ENCODE results near the gene C19orf25. TPM values are rescaled to one million over a fixed set of nuclear protein-coding genes. Genes with fewer than 3 reads are reported as not detected.

Gene C19orf25
- polyA plus RNA-seq, 1 donor from 2014 or later = 80.2 TPM

GRCh38 chr19:1467215-1467489 lies 11.9 kb downstream of the C19orf25 start:
- TF ChIP-seq REST (IDR thresholded peaks at IDR 0.05; ENCODE audit: borderline replicate concordance) (no peak), CTCF (IDR thresholded peaks at IDR 0.05; ENCODE audit: poor library complexity, severe bottlenecking) (no peak), EP300 (conservative IDR thresholded peaks at IDR 0.05; ENCODE audit: poor library complexity, severe bottlenecking) (no peak), POLR2AphosphoS5 (IDR thresholded peaks at IDR 0.05) (no peak), EZH2 (IDR thresholded peaks at IDR 0.05; ENCODE audit: borderline replicate concordance, insufficient read depth, low read length, poor library complexity, severe bottlenecking) (no peak), SMC3 (conservative IDR thresholded peaks at IDR 0.05; ENCODE audit: poor library complexity) (no peak), RAD21 (conservative IDR thresholded peaks at IDR 0.05) (no peak), MXI1 (conservative IDR thresholded peaks at IDR 0.05; ENCODE audit: poor library complexity, severe bottlenecking) (no peak), TAF1 (IDR thresholded peaks at IDR 0.05; ENCODE audit: low read depth) (no peak)
- no peak overlapping the region for H3K4me3 ChIP-seq (ENCODE audit: low read length)
- H3K27ac ChIP-seq (ENCODE audit: low read length) = no peak overlapping the region
- H3K9me3 ChIP-seq (ENCODE audit: low read length) = no peaks in the 10 kb centered on the region
- H3K9ac ChIP-seq (ENCODE audit: low read length) = no peak overlapping the region
- peaks cover 5% of the 10 kb centered on the region for H3K79me2 ChIP-seq (replicated peaks; ENCODE audit: insufficient read depth, low read length)
- H3K36me3 ChIP-seq (ENCODE audit: insufficient read depth, low read length) = no peaks in the 10 kb centered on the region
- no peak overlapping the region for H2AFZ ChIP-seq (ENCODE audit: low read depth, low read length)
- no peak overlapping the region for H3K4me2 ChIP-seq (ENCODE audit: low read length)
- H3K9me2 ChIP-seq (ENCODE audit: insufficient read depth, low read length) = no peaks in the 10 kb centered on the region
- no peaks in the 10 kb centered on the region for H3F3A ChIP-seq (ENCODE audit: insufficient read depth, low read length, poor library complexity, severe bottlenecking)
- no peaks in the 10 kb centered on the region for H3K27me3 ChIP-seq (ENCODE audit: insufficient read depth, low read depth, low read length)
- H4K20me1 ChIP-seq (ENCODE audit: insufficient read depth) = peaks cover 49% of the 10 kb centered on the region

- H3K4me3 ChIP-seq (ENCODE audit: low read length) = no peak overlapping the region
- H3K9ac ChIP-seq (ENCODE audit: low read length) = no peak overlapping the region
- H3K9me2 ChIP-seq (ENCODE audit: insufficient read depth, low read length) = no peaks in the 10 kb centered on the region
- H3K79me2 ChIP-seq (replicated peaks; ENCODE audit: insufficient read depth, low read length) = peaks cover 5% of the 10 kb centered on the region
- peaks cover 44% of the 10 kb centered on the region for H4K20me1 ChIP-seq (ENCODE audit: insufficient read depth)
- no peaks in the 10 kb centered on the region for H3K9me3 ChIP-seq (ENCODE audit: low read length)
- H3K36me3 ChIP-seq (ENCODE audit: insufficient read depth, low read length) = no peaks in the 10 kb centered on the region
- TF ChIP-seq CTCF (IDR thresholded peaks at IDR 0.05; ENCODE audit: poor library complexity, severe bottlenecking) = no peak
- no peak for TF ChIP-seq RAD21 (conservative IDR thresholded peaks at IDR 0.05)
- no peak for TF ChIP-seq SMC3 (conservative IDR thresholded peaks at IDR 0.05; ENCODE audit: poor library complexity)
- peak; percentile 8 for TF ChIP-seq POLR2AphosphoS5 (IDR thresholded peaks at IDR 0.05)
- TF ChIP-seq EZH2 (IDR thresholded peaks at IDR 0.05; ENCODE audit: borderline replicate concordance, insufficient read depth, low read length, poor library complexity, severe bottlenecking) = no peak
- no peak overlapping the region for H3K27ac ChIP-seq (ENCODE audit: low read length)
- no peaks in the 10 kb centered on the region for H3F3A ChIP-seq (ENCODE audit: insufficient read depth, low read length, poor library complexity, severe bottlenecking)
- H3K4me2 ChIP-seq (ENCODE audit: low read length) = no peak overlapping the region
- no peaks in the 10 kb centered on the region for H3K27me3 ChIP-seq (ENCODE audit: insufficient read depth, low read depth, low read length)
- H2AFZ ChIP-seq (ENCODE audit: low read depth, low read length) = no peak overlapping the region
Measured at GRCh38 chr19:1466461-1467214, 12.4 kb downstream of the C19orf25 start.
